GM20000 (cell line): ENCODE data around the gene PCDHAC1.

Experiments
- DNase-seq: peaks from one replicate; pipeline ENCODE4 v3.0.0; 2012; ENCODE audit warnings: low spot score
- TF ChIP-seq, protein P1 (sequence below): IDR thresholded peaks from 2 replicates; pipeline ENCODE4 v1.5.1; 2012; ENCODE audit warnings: mild to moderate bottlenecking, control low read depth; ENCODE audit errors: extremely low read depth, missing control alignments

The PCDHAC1 gene

DNA sequence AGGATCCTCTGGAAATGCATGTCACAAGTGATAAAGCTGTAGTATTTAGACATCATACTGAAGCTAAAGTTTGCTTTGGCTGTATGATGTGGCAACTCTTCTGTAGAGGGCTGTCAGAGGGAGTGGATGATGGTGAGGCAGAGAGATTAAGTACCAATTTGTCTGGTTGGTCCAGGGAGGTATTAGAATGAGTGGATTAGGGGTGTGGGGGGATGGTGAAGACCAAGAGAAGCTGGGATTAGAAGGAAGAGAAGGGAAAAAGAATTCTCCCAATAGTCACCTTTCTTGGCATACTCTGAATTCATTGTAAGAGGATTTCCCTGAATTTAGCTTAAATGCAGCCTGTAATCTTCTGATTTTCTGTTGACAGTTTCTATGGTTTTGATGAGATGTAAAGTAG lies 43.8 kb downstream of the PCDHAC1 start:
- TF ChIP-seq, protein P1, sequence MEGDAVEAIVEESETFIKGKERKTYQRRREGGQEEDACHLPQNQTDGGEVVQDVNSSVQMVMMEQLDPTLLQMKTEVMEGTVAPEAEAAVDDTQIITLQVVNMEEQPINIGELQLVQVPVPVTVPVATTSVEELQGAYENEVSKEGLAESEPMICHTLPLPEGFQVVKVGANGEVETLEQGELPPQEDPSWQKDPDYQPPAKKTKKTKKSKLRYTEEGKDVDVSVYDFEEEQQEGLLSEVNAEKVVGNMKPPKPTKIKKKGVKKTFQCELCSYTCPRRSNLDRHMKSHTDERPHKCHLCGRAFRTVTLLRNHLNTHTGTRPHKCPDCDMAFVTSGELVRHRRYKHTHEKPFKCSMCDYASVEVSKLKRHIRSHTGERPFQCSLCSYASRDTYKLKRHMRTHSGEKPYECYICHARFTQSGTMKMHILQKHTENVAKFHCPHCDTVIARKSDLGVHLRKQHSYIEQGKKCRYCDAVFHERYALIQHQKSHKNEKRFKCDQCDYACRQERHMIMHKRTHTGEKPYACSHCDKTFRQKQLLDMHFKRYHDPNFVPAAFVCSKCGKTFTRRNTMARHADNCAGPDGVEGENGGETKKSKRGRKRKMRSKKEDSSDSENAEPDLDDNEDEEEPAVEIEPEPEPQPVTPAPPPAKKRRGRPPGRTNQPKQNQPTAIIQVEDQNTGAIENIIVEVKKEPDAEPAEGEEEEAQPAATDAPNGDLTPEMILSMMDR: no peak
- no peak for DNase-seq

DNA sequence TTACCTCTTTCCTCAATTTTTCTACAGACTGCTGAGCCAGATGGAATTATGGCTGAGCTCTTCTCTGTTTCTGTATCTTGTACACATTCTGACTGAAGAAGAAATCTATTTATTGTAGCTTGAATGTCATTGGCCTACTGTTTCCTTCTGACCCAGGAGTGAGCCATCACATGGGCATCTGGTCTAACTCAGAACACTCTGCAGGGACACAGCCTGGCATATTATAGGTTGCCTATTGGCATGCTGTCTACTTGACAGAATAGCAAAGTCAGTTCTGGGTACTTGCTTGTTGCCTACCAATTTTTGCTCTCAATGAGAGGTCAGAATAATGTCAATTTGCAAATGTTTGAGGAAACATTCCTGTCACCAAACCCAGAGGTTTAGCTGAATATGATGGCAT lies 47.5 kb downstream of the PCDHAC1 start:
- no peak for DNase-seq
- TF ChIP-seq, protein P1: no peak

GRCh38 chr5:140977003-140977402 lies 50.9 kb downstream of the PCDHAC1 start:
- DNase-seq: no peak
- TF ChIP-seq, protein P1: no peak

DNA sequence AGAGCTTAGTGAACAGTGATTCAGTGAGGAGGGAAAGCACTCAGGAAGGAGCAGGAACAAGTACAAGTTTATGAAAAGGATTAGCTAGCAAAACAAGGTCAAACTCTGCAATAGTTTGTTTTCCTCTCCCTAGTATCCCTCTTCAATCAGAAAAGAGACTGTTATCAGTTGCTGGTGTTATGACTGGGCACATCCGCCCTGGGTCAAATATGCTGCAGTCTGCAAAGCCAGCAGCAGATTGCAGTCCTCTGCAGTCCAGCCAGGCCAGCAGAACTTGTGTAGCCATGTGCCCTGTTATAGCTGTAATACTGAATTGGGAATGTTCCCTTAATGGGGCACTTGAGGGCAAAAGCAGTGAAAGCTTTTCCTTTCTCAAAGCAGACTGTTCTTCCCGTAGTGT lies 52.2 kb downstream of the PCDHAC1 start:
- DNase-seq: no peak
- TF ChIP-seq, protein P1: no peak

GRCh38 chr5:140978983-140979382 lies 52.9 kb downstream of the PCDHAC1 start:
- no peak for DNase-seq
- TF ChIP-seq, protein P1: no peak
